ENCODE data around the gene HFM1.
A peak's percentile ranks its signal among the peaks of the same experiment; 100 is the strongest.
"Not testable (repeated sequence)": the region's sequence is repeated elsewhere in the genome, so short reads cannot be mapped to it uniquely, and the experiment has no call there.

The HFM1 gene

GRCh38 chr1:91428182-91428798 lies 23.7 kb upstream of the HFM1 start:
- TF ChIP-seq, protein P1, sequence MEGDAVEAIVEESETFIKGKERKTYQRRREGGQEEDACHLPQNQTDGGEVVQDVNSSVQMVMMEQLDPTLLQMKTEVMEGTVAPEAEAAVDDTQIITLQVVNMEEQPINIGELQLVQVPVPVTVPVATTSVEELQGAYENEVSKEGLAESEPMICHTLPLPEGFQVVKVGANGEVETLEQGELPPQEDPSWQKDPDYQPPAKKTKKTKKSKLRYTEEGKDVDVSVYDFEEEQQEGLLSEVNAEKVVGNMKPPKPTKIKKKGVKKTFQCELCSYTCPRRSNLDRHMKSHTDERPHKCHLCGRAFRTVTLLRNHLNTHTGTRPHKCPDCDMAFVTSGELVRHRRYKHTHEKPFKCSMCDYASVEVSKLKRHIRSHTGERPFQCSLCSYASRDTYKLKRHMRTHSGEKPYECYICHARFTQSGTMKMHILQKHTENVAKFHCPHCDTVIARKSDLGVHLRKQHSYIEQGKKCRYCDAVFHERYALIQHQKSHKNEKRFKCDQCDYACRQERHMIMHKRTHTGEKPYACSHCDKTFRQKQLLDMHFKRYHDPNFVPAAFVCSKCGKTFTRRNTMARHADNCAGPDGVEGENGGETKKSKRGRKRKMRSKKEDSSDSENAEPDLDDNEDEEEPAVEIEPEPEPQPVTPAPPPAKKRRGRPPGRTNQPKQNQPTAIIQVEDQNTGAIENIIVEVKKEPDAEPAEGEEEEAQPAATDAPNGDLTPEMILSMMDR (IDR thresholded peaks at IDR 0.05): no peak
- Mint-ChIP-seq H3K27me3 (ENCODE audit: low read depth, poor library complexity) (peaks cover 24% of the 10 kb centered on the region), H3K9me3 (no peaks in the 10 kb centered on the region), H3K4me3 (no peak overlapping the region), H3K4me1 (no peaks in the 10 kb centered on the region), H3K27ac (no peak overlapping the region), H3K36me3 (ENCODE audit: low read depth) (no peaks in the 10 kb centered on the region)
- DNase-seq: peak; percentile 30

- Mint-ChIP-seq H3K27me3 (ENCODE audit: low read depth, poor library complexity) (peaks cover 24% of the 10 kb centered on the region), H3K27ac (no peak overlapping the region), H3K36me3 (ENCODE audit: low read depth) (no peaks in the 10 kb centered on the region), H3K4me1 (no peaks in the 10 kb centered on the region), H3K4me3 (no peak overlapping the region), H3K9me3 (no peaks in the 10 kb centered on the region)
- TF ChIP-seq, protein P1 (IDR thresholded peaks at IDR 0.05): no peak
- no peak for DNase-seq
These were observed 23.1 kb upstream of the HFM1 start for GRCh38 chr1:91427741-91428140.

GRCh38 chr1:91422523-91422922 lies 17.9 kb upstream of the HFM1 start:
- H3K36me3 Mint-ChIP-seq (ENCODE audit: low read depth); DNase-seq; H3K27ac Mint-ChIP-seq; H3K9me3 Mint-ChIP-seq; H3K4me3 Mint-ChIP-seq; H3K4me1 Mint-ChIP-seq: not testable (repeated sequence)
- peaks cover 33% of the 10 kb centered on the region for H3K27me3 Mint-ChIP-seq (ENCODE audit: low read depth, poor library complexity)

- no peak for DNase-seq
- Mint-ChIP-seq H3K27ac (no peak overlapping the region), H3K4me1 (no peaks in the 10 kb centered on the region), H3K9me3 (no peaks in the 10 kb centered on the region), H3K4me3 (no peak overlapping the region), H3K27me3 (ENCODE audit: low read depth, poor library complexity) (peaks cover 26% of the 10 kb centered on the region), H3K36me3 (ENCODE audit: low read depth) (no peaks in the 10 kb centered on the region)
- TF ChIP-seq, protein P1 (IDR thresholded peaks at IDR 0.05): no peak
These were observed 7.7 kb upstream of the HFM1 start for GRCh38 chr1:91412371-91412770.

GRCh38 chr1:91406773-91407389 lies 2.2 kb upstream of the HFM1 start:
- H3K4me3 Mint-ChIP-seq: no peak overlapping the region
- no peaks in the 10 kb centered on the region for H3K9me3 Mint-ChIP-seq
- no peak overlapping the region for H3K27ac Mint-ChIP-seq
- no peaks in the 10 kb centered on the region for H3K36me3 Mint-ChIP-seq (ENCODE audit: low read depth)
- TF ChIP-seq, protein P1 (IDR thresholded peaks at IDR 0.05): no peak
- no peak for DNase-seq
- H3K27me3 Mint-ChIP-seq (ENCODE audit: low read depth, poor library complexity): peaks cover 22% of the 10 kb centered on the region
- peaks cover 29% of the 10 kb centered on the region for H3K4me1 Mint-ChIP-seq

- TF ChIP-seq, protein P1 (IDR thresholded peaks at IDR 0.05): peak; percentile 24
- Mint-ChIP-seq H3K27ac (no peak overlapping the region), H3K9me3 (no peaks in the 10 kb centered on the region), H3K36me3 (ENCODE audit: low read depth) (peaks cover 4% of the 10 kb centered on the region), H3K4me3 (no peak overlapping the region), H3K4me1 (peaks cover 50% of the 10 kb centered on the region), H3K27me3 (ENCODE audit: low read depth, poor library complexity) (no peaks in the 10 kb centered on the region)
- no peak for DNase-seq
These were observed 2.6 kb downstream of the HFM1 start for GRCh38 chr1:91402023-91402422.

Data from nephron progenitor cell (in vitro differentiated cells).